ENCODE results near the gene FAM3C. TPM values are rescaled to one million over a fixed set of nuclear protein-coding genes. Genes with fewer than 3 reads are reported as not detected.

The FAM3C gene
- total and polyA plus RNA-seq, 12 donors = 17.1 to 138 (median 36.8) TPM

DNA sequence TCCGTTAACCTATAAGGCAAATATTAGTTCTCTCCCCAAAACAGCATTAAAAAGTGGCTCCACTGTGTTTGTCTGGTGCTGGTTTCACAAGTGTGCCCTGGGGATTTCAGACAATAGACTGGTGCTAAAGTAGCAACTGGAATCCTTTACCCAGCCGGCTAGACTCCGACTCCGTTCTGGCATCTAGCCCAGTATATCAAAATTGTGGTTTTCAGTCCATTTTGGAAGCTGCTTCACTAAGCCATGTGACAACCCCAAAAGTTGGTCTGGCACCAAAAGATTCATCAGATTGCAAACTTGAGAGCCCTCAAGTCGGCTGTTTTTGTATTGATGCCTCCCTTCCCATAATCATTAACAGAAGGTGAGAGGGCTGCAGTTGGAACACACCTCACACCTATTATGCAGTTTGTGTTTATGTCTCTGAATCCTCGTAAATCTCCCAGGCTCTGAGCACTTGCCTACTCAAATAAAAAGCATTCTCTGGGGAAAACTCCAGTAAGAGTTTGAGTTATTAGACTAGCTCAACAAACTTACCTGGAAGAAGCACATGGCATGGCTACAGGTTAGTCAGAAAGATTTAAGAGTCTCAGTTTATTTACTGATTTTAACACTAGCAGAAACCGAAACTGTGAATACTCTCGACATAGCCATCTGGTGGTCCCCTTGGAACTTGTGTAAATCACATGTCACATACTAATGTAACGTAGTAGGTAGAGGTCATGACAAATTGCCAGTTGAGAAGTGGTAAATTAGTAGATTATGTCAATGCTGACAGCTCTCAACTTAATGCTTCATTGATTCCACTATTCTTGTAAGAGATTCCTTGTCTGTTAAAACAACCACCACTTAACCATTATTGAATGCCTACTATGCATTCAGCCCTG is 82.1 kb downstream of the FAM3C start:
- TF ChIP-seq, protein P1, sequence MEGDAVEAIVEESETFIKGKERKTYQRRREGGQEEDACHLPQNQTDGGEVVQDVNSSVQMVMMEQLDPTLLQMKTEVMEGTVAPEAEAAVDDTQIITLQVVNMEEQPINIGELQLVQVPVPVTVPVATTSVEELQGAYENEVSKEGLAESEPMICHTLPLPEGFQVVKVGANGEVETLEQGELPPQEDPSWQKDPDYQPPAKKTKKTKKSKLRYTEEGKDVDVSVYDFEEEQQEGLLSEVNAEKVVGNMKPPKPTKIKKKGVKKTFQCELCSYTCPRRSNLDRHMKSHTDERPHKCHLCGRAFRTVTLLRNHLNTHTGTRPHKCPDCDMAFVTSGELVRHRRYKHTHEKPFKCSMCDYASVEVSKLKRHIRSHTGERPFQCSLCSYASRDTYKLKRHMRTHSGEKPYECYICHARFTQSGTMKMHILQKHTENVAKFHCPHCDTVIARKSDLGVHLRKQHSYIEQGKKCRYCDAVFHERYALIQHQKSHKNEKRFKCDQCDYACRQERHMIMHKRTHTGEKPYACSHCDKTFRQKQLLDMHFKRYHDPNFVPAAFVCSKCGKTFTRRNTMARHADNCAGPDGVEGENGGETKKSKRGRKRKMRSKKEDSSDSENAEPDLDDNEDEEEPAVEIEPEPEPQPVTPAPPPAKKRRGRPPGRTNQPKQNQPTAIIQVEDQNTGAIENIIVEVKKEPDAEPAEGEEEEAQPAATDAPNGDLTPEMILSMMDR (IDR thresholded peaks at IDR 0.05) = no peak
- no peak for TF ChIP-seq POLR2A (IDR thresholded peaks at IDR 0.05)
- no peaks in the 10 kb centered on the region for H3K9me3 ChIP-seq (replicated peaks in 1 of 3)
- DNase-seq = no peak
- H3K27ac ChIP-seq = no peak overlapping the region
- H3K4me3 ChIP-seq = no peak overlapping the region
- no peaks in the 10 kb centered on the region for H3K36me3 ChIP-seq (replicated peaks in 1 of 2)
- intact Hi-C loops (cut with DNase I) = no loop called here
- no peaks in the 10 kb centered on the region for H3K4me1 ChIP-seq (replicated peaks in 1 of 2)
- WGBS, 4 donors = 45 to 60% (median 53%) methylated on average over 6 to 9 of the region's 9 CpGs
- no peaks in the 10 kb centered on the region for H3K27me3 ChIP-seq

DNA sequence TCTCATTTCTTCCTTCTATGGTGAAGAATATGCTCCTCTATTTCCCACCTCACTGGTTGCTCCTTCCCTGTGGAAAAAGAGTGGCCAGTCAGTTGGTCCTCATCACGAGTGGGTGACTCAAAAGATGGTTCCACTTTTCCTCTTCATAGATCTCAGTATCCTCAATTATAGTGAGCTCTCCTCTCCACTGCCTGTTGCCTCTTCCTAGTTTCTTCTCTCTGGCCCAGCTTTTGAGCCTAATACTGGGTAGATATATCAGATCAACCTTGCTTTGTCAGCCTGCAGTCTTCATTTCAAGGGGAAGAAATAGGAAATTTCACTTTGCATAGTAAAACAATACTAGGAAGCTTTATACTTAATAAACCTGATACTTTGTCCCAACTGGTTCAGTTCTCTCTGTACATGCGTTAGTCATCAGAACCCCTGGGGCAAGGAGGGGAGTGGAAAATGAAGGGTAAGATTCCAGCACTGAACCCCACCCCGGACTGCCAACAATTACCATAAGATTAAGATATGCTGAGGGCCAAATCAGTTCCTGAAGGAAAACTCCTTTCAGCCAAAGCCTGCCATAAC is 82.8 kb downstream of the FAM3C start:
- no peaks in the 10 kb centered on the region for H3K27me3 ChIP-seq
- WGBS, 4 donors = 52 to 68% (median 64%) methylated on average over 3 of the region's 3 CpGs
- no peaks in the 10 kb centered on the region for H3K4me1 ChIP-seq (replicated peaks in 1 of 2)
- H3K4me3 ChIP-seq = no peak overlapping the region
- DNase-seq = no peak
- TF ChIP-seq, protein P1 (IDR thresholded peaks at IDR 0.05) = no peak
- TF ChIP-seq POLR2A (IDR thresholded peaks at IDR 0.05) = no peak
- no peaks in the 10 kb centered on the region for H3K9me3 ChIP-seq (replicated peaks in 1 of 3)
- H3K27ac ChIP-seq = no peak overlapping the region
- no peaks in the 10 kb centered on the region for H3K36me3 ChIP-seq (replicated peaks in 1 of 2)
- intact Hi-C loops (cut with DNase I) = no loop called here

DNA sequence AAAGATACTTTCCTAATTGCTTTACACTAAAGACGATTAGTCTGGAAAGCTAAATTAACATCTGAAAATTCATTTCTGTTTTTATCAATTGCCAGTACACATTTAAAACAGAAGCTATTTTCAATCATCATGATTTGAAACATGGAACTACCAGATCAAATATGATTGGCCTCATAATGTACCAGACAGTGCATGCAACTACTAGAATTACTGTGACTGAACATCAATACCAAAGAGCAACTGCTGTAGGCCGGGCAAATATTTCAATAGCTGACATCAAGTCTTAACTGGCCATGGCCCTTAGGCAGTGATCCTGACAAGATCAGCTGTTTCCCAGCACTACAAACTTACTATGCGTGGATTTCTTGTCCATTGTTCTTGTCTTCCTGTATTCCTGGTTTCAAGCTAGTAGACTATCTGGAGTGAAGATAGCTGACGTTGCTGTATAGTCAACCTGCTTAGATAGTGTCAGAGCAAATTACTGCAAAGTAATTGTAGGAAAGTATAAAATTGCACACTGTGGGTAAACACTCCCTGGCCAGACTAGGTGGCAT is 89.0 kb downstream of the FAM3C start:
- intact Hi-C loops (cut with DNase I) = no loop called here
- Histone ChIP-seq H3K4me3 (no peak overlapping the region), H3K27ac (no peak overlapping the region), H3K36me3 (replicated peaks in 1 of 2) (no peaks in the 10 kb centered on the region), H3K27me3 (no peaks in the 10 kb centered on the region), H3K9me3 (replicated peaks in 1 of 3) (no peaks in the 10 kb centered on the region), H3K4me1 (replicated peaks in 1 of 2) (no peaks in the 10 kb centered on the region)
- DNase-seq = no peak
- TF ChIP-seq, protein P1 (IDR thresholded peaks at IDR 0.05) = no peak
- TF ChIP-seq POLR2A (IDR thresholded peaks at IDR 0.05) = no peak
- WGBS, 4 donors = 64 to 70% (median 69%) methylated on average over 4 of the region's 4 CpGs

DNA sequence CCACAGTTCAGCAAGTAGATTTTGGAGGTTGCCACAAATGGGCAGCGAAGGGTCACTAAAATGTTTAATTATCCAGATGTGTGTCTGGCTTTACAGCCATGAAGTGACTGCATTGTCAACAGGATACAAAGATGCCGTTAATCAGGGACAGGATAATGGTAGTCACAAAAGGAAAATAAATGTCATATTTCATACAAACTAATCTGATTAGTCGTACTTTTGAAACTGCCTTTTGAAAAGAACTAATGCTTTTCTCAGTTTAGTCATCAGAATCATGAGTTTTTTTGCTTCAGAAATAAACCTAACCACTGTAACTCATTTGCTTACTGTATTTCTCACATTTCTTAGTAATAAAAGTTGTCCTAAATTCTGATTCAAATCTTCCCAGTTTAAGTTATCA is 89.5 kb downstream of the FAM3C start:
- no peak overlapping the region for H3K27ac ChIP-seq
- no peaks in the 10 kb centered on the region for H3K4me1 ChIP-seq (replicated peaks in 1 of 2)
- no peak for DNase-seq
- 42 to 56% (median 48%) methylated on average over 3 of the region's 3 CpGs for WGBS, 4 donors
- intact Hi-C loops (cut with DNase I) = no loop called here
- TF ChIP-seq, protein P1 (IDR thresholded peaks at IDR 0.05) = no peak
- no peak for TF ChIP-seq POLR2A (IDR thresholded peaks at IDR 0.05)
- no peaks in the 10 kb centered on the region for H3K9me3 ChIP-seq (replicated peaks in 1 of 3)
- H3K4me3 ChIP-seq = no peak overlapping the region
- no peaks in the 10 kb centered on the region for H3K36me3 ChIP-seq (replicated peaks in 1 of 2)
- H3K27me3 ChIP-seq = no peaks in the 10 kb centered on the region
